Stimulated activated CD8-positive, alpha-beta memory T cell treated with anti-CD3 and anti-CD28 coated beads, Interleukin-4, amount 100 ng/mL, for 4 hours (primary cell): ENCODE results near the gene CDH4.
"Not testable (repeated sequence)": the region's sequence is repeated elsewhere in the genome, so short reads cannot be mapped to it uniquely, and the experiment has no call there.

Experiments
- DNase-seq, 2 donors: peaks; one replicate each; pipeline ENCODE4 v3.0.0-alpha.2; 2020; ENCODE audit warnings: low read depth in 2 of 2, low spot score in 1 of 2

The CDH4 gene

DNA sequence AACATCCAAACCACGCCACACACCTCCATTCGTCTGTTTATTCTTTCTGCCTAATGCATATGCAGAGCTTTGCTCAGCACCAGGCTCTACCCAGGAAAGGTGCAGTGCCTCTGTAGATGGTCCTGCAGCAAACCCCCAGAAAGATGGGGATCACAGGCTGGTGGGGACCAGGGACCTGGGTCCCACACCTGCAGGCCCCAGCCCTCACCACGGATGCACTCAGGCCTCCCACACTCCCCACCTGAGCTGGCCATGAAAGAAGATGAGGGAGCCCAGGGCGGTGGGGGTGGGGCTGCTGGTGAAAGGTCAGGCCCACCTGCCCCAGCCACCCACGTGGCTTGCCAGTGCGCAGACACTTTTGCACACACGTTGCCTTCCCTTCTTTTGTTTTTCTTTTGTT, 595.9 kb downstream of the CDH4 start:
- DNase-seq: no peak

DNA sequence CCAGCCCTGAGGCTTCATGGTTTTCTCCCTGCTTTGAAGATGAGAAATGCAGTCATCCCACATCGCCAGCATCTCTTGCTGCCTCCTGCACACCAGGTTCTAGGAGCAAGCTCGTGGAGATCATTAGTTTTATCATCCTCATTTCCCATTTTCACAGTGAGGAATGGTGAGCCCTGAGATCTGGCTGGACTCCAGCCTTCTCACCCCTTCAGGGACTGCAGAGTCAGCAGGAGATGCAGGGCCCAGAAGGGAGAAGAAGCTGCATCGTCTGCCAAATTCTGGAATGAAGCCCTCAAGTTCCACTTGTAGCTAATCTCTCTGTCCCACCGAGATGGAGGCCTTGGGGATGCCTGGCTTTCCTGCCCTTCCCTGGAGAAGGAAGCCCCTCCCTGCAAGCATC, 596.8 kb downstream of the CDH4 start:
- no peak for DNase-seq

DNA sequence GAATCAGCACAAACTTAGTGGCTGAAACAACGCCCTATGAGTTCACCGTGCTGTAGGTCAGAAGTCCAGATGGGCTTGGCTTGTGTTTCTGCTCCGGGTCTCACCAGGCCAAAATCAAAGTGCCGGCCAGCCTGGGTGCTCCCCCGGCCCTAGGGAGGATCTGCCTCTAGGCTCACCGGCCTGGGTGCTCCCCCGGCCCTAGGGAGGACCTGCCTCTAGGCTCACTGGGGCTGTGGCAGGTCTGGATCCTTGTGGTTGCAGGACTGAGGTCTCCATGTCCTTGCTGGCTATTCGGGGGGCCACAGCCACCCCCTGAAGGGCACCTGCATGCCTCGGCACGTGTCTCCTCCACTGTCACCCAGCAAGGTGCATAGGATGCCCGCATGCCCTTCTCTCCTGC, 597.3 kb downstream of the CDH4 start:
- DNase-seq: no peak

DNA sequence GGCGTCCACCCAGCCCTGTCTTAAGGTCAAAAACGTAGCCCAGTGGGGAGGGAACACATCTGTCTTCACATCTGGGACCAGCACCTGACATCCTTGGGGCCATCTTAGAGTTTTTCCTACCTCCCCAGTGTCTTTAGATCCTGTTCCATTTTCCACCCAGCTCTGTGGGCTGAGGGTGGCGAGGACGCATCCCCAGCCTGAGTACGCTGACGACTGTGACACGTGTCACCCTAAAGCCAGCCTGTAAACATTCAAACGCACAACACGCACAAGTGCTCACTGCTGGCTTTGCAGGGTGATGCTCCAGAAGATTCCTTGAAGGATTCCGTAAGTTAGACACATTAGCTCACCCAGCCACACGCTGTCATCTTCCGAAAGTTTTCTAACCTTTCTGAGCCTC, 597.8 kb downstream of the CDH4 start:
- no peak for DNase-seq

DNA sequence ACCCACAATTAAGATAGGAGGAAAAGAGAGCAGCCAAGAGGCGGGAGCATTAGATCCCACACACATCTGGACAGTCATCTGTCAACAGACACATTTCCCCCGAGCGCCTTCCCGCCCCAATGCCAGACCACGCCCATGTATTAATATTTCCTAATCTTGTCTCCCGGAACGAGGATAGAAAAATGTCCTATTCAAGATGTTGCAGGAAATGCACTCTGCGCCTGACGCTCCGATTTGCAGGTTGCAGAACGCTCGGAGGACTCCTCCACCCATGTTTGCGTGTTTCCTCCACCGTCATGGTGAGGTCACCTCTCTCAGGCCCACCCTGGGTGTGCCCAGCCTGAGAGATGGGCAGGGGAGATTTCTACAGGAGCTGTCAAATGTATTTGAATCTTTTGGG, 598.4 kb downstream of the CDH4 start:
- no peak for DNase-seq

DNA sequence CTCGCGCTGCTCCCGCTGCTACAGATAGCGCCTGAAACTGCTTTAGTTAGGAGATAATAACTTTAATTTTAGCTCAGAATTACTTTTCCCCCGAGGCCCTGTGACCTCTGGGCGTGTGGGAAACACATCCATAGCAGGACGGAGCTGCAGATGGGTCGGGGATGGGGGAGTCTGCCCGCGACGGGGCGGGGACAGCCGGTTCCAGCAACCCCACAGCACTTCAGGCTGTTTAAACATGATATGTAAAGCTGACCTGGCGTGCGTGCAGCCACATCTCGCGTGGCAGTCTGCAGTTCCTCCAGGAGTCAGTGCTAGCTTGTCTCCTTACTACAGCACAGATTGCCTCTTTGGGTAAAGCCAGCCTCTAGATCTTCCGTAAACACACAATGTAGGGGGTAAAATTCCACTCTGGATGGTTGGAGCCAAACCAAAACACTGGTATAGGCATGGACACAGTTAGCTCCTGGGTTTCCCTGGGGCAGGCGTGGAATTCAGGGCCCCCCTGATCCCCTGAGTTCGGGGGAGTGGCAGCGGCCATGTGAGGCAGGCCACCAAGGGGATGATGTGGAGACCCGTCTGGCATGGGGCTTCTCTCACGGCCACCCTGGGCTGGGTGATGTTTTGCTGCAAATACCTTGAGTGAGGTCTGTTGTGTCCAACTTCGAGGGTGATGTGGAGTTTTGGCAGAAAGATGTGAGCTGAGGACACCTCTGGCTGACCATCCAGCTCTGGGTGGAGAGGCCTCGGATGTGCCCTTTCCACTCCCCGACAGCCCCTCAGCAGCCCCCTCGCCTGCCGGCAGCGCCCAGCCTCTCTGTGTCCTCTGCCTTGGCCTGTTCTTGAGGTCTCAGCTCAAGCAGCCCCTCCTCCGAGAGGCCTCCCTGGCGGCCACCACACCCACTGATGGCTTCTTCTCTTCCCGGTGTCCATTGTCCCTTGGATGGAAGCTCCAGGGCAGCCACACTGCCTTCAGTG, 599.2 kb downstream of the CDH4 start:
- no peak for DNase-seq

DNA sequence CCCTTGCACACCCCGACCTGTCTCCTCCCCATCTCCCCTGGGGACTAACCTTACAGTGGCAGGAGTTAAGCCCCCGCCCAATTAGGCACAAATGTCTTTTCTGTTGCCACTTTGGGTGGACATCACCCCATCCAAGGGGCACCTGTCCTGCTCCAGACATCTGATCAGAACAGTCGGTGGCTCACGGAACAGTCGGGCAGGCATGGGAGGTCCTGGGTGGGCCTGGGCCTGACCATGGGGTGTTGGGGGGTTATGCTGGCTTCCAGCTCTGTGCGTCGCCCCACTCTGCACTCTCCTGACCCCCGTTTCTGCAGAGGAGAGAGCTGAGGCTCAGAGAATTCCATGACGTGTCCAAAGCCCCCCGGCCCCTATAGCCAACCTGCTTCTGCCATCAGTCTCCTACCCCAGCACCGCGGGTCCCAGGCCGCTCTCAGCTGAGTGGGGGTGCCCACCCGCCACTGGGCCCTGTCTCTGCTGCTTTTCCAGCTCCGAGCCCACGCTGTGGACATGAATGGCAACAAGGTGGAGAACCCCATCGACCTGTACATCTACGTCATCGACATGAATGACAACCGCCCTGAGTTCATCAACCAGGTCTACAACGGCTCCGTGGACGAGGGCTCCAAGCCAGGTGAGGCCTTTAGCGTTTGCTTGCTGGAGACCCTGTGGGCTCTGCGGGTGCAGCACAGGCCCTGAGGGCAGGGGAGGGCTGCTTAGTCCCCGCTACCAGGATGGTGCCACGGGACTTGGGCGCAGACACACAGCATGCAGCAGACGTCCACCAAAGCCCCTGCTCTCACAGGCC, 600.4 kb downstream of the CDH4 start:
- DNase-seq: no peak

DNA sequence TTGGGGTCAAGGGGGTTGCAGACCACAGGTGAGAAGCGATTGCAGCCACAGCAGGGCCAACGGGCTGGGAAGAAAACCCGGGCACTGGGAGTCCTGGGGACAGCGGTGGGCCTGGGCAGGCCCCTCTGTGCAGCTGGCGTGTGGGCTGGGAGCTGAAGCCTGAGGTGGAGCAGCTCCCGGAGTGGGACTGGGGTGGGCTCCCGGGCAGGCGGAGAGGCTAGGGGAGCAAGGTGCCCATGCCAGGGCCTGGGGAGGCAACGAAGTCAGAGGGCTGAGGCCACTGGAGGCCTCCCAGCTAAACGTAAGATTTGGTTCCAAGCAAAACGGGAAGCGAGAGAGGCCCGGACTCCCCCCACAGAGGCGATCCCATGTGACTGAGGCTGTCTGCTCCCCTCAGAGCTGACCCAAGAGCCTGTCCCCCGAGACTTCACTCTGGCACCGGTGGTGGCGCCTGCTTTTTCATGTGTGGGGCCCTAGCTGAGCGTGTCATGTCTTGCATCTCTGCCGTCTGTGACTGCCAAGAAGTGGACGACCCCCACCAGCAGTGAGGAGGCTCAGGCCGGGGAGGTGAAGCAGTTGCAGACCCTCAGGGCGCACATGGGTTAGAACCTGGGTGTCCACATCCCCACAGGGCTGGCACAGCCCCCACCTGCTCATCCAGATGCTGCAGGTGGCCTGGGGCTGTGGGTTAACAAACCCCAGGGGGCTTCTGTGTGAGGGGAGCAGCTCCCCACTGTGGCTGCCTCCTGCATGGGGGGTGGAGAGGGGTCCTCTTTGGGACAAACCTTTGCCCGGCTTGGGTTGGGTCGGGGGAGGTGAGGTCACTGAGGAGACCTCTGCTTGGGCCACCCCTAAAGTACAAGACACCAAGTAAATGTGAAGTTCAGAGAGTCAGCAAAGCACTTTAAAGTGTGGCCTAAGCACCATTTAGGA, 601.3 kb downstream of the CDH4 start:
- DNase-seq: no peak

DNA sequence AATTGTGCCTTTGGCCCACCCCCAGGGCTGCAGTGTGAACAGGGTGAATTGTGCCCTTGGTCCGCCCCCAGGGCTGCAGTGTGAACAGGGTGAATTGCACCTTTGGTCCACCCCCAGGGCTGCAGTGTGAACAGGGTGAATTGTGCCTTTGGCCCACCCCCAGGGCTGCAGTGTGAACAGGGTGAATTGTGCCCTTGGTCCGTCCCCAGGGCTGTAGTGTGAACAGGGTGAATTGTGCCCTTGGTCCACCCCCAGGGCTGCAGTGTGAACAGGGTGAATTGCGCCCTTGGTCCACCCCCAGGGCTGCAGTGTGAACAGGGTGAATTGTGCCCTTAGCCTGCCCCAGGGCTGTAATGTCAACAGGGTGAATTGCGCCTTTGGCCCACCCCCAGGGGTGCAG, 602.5 kb downstream of the CDH4 start:
- DNase-seq: not testable (repeated sequence)

DNA sequence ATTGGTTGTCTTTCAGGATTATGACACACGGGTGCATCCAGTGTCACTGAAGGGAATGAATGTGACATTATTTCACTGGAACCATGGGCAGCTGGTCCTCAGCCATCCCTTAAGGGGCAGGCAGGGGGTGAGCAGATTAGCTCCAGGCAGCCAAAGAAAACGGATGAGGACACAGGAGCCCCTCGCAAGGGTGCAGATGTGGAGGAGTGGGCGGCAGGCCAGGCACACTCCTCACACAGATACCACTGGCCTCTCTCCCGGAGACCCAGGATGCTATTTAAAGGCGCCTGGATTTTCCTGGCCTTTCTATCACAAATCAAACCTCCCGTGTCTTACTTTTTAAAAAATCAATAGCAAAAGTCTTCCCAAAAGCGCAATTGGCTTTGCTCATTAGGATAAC, 603.2 kb downstream of the CDH4 start:
- no peak for DNase-seq

DNA sequence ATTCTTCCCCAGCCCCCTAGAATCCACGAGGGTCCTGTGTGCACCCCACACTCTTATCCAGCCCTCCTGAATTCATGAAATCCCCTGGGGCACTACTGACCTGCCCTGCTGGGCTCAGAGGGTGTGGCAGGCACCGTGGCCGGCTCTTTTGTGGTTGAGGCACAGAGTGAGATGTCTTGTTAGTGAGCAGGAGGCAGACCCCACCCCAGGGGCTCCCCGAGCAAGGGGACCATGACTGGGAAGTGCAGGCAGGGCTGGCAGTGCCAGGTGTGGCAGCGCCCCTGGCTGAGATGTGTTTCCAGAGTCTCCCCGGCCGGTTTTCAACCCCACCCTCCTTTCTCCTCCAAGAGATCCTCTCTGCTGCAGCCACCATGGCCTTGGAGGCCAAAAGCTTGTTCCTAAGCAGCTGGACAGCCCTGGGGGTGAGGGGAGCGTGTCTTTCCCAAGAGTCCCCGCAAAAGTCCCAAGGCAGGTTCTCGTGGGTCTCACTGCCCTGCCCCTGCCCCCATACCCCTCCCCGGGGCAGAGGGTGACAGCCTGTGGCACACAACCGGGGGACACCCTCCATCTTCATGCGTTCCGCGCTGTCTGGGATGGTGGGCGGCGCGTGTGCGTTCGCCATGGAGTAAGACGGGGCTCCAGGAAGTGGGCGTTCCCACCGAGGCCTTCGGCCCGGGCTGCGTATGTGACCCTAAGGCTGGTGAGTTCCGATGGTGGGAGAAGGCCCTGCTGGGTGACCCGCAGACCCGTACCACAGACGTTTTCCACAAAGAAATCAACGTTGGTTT, 604.8 kb downstream of the CDH4 start:
- DNase-seq: no peak

DNA sequence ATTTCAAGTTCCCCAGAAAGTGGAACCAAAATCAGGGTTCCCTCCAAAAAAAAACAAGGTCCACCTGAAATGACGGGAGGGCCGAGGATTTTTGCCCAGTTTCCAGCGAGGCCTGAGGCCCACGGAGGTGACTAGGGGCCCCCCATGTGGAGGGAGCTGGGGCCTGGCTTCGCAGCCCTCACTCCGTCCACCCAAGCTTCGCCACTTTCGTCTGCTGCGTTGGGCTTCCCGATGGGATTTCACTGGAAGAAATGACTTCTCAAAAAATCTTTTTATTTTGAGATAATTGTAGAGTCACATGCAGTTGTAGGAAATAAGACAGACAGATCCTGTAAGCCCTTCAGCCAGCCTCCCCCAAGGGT, 605.3 kb downstream of the CDH4 start:
- DNase-seq: no peak

DNA sequence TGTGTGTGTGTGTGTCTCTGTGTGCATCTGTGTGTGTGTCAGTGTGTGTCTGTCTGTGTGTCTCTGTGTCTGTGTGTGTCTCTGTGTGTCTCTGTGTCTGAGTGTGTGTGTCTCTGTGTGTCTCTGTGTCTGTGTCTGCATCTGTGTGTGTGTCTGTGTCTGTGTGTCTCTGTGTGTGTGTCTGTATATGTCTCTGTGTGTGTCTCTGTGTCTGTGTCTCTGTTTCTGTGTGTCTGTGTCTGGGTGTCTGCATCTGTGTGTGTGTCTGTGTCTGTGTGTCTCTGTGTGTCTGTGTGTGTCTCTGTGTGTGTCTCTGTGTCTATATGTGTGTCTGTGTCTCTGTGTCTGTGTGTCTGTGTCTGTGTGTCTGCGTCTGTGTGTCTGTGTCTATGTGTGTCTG, 605.8 kb downstream of the CDH4 start:
- no peak for DNase-seq

DNA sequence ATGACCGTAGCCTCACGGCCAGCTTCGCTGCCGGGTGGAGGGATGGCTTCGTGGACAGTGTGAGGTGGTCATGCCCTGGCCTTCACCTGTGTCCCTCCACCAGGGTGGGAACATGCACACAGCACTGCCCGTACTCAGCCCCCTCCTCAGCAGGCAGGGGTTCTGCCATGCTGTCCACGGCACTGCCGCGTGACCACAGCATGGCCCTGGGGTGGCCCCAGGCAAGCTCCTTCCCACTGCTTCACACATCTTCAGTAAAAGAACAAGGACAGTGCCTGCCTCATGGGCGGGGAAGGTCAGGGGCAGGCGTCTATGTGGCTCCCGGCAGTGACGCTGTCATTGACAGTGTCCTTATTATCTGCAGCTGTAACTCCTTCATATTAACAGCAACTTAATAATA, 607.7 kb downstream of the CDH4 start:
- DNase-seq: no peak

DNA sequence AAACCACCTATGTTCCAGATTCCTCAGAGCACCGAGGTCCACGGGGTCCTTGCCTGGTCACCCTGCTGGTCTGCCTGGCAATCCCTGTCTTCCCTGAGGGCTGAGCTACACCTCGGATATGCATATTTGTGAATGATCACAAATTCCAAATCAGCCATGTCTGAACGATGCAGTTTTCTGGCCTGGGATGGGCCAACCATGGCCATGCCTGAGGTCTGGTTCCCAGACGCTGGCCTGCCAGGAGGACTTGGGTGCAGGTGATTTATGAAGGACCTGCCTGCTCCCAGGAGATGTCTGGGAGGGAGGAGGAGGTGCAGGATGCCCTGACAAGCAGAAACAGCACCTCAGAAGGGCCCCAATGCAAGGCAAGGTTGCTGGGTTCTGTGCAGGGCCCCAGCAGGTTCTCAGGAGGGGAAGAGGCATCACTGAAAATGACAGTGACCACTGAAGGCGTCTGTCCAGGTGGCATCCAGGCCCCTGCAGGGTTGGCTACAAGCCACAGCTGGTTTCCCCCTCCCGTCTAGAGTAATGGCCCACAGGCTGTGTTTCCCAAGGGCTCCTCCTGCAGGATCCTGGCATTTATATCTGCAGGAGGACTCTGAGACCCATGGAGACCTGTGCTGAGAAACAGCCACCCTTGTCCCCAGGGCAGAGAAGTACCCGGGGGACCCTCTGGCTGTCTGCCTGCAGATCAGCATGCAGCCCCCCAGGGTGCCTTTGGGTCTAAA, 608.4 kb downstream of the CDH4 start:
- no peak for DNase-seq

DNA sequence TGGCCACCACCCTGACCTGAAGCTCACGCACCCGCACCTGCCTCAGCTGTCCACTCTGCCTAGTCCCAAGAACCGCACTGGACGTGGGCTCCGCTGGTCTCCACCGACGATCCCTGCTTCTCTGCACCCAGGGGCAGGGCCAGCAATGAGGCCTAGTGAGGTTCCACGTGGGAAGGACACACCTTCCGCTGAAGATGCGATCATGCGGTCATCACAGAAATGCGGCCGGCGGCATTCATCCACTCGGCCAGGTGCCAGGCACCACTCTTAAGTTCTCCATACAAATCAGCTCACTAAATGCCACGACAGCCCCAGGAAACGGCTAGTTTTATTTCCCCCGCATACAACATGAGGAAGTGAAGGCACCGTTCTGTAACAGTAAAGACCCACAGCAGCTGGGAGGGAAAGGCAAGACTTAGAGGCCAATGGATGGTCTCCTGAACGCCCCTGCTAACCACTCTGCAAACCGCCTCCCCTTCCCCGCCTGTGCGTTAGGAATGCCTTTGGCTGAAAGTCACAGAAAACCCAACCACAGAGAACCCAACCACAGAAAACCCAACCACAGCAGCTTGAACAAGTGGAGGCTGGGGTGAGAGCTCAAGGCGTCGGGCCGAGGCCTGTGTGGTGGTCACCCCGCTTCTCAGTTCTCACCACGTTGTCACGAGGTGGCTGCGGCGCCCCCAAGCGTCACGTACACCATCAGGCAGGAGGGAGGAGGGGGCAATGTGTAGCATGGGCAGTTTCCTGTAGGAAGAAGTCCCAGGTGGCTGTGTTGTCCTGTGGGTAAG, 609.2 kb downstream of the CDH4 start:
- no peak for DNase-seq

DNA sequence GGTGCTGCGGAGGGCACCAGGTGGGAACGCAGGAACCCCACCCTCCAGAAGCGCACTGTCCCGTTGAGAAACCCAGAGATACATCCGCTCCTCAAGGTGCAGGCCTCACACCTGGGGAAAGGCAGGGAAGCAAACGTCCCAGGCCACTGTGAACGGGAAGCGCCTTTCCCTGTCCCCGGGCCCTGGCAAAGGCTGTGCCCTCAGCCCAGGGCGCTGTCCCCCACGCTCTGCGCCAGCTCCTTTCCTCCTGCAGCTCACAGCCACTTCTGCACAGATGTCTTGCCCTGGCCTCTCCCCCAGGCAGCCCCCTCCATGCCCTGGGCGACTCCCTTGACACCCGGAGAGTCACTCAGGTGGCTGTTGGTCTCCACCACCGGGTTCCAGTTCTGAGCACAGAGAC, 609.8 kb downstream of the CDH4 start:
- DNase-seq: no peak

DNA sequence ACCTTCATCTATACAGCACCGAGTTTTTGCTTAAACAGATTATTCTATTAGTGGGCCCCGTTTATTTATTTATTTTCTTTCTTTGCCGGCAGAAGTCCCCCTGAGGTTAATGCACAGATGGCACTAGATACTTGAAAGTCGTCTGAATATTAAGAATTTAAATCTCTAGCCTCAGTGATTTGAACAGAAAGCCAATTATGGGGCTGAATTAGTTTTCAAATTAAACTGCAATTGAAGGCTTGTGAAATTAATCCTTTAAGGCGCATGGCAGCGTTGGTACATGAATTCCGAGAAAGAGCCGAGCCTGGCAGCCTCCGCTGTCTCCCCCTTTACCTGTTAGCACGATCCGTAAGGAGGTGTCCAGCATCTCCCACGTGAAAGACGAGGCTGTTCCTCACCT, 610.8 kb downstream of the CDH4 start:
- DNase-seq: no peak

DNA sequence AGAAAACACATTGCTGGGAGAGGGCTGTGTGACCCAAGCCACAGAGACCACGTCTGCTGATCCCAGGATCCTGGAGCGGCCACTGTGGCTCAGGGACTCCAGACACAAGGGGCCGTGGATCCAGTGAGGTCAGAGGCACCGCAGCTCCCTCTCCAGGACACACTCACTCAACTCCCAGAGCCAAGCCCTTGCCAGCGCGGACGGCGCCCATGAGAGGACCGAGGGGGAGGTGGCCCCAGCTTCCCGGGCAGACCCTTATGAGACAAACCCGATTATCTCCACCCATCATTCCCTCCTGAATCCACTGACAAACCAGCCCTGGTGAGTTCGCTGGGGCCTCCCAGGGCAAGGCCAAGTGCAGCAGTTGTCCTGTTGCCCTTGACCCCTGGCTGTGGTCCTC, 612.4 kb downstream of the CDH4 start:
- no peak for DNase-seq
